ENCODE measurements around the gene IFT80. TPM values are rescaled to one million over a fixed set of nuclear protein-coding genes. Genes with fewer than 3 reads are reported as not detected.

The IFT80 gene
- total RNA-seq, 1 donor from 2014 or later, result 25.8 TPM

- DNase-seq (ENCODE audit: low spot score), result peak; percentile 11
These were observed 1.7 kb upstream of the IFT80 start for GRCh38 chr3:160400702-160401150.

GRCh38 chr3:160400030-160400701 lies 1.1 kb upstream of the IFT80 start:
- peak; percentile 35 for DNase-seq (ENCODE audit: low spot score)

DNA sequence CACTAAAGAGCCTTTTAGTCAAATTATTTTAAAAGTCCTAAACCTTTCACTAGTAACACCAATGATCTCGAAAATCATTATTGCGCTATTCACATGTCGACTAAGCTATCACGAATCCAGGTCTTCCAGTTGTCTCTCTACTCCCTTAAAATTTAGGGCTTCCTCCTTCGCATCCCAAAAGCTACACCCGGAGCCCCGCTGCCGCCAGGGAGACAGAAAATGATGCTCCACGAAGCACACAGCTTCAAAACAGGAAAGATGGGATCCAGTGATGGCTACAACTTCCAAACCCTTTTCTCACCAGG lies 253 bp downstream of the IFT80 start:
- DNase-seq (ENCODE audit: low spot score), result no peak

- no peak for DNase-seq (ENCODE audit: low spot score)
These were observed 3.7 kb downstream of the IFT80 start for GRCh38 chr3:160395297-160395696.

DNA sequence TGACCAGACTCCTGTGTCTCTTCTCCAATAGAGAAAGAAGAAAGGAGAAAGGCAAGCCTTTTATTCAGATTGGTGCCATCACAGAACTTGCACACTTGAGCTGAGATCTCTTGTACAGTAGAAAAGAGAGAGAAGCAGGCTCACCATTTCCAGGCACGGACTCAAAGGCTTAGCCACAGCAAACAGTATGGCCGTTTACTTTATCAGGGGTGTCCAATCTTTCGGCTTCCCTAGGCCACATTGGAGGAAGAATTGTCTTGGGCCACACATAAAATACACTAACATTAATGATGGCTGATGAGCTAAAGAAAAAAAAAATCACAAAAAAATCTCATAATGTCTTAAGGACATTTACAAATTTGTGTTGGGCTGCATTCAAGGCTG lies 5.0 kb downstream of the IFT80 start:
- no peak for DNase-seq (ENCODE audit: low spot score)

DNA sequence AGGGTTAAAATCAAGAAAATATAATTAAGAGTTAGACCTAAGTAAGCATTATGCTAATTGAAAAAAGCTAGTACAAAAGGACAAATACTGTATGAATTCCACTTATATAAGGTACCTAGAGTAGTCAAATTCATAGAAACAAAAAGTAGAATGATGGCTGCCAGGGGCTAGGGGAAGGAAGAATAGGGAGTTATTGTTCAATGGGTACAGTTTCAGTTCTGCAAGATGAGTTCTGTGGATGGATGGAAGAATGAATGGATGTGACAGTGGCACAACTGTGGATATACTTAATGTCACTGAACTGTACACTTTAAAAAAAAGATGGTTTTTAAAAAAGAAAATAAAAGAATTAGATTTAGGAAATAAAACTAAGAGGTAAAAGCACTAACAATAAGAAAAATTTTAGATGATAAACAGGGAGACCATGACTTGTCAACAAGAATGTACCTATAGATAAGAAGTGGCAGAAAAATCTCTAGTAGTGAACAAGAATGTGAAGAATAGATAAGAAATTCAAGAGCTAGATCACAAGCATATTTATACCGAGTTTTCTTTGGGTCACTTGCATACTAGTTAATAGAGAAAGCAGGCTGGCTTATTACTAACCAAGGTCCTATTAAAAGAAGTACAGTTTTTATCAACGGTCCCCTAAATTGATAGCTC lies 5.5 kb downstream of the IFT80 start:
- DNase-seq (ENCODE audit: low spot score), result no peak

DNA sequence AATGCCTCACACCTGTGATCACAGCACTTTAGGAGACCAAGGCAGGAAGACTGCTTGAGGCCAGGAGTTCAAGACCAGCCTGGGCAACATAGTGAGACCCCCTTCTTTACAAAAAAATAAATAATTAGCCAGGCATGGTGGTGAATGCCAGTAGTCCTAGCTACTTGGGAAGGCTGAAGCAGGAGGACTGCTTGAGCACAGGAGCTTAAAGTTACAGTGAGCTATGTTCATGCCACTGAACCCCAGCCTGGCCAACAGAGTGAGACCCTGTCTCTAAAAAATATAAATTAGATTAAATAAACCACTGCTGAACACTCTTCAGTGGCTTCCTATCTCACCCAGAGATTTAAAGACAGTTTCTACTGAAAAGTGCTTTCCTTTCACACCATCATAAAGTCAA lies 6.2 kb downstream of the IFT80 start:
- no peak for DNase-seq (ENCODE audit: low spot score)

DNA sequence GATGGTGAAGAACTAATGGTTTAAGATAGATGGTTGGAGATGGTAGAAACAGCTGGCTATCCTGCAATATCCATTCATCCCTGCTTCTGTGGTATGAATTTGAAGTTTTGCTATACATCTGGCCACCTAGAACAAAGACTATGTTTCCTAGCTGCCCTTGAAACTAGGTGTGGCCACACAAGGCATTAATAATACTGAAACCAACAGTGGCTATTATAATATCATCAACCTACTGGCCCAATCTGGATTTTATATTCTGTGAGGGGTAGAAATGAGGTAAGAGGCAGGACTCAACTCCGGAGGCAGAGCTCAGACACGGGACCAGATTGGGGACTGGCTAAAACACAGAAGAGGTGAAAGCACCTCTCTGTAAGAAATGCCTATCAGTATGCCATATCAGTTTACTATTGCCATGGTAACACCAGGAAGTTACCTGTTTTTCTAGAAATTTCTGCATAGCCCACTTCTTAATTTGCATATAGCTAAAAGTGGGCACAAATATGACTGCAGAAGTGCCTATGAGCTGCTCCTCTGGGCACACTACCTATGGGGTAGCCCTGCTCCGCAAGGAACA lies 8.4 kb downstream of the IFT80 start:
- no peak for DNase-seq (ENCODE audit: low spot score)

GRCh38 chr3:160384639-160385318 lies 14.2 kb downstream of the IFT80 start:
- no peak for DNase-seq (ENCODE audit: low spot score)

DNA sequence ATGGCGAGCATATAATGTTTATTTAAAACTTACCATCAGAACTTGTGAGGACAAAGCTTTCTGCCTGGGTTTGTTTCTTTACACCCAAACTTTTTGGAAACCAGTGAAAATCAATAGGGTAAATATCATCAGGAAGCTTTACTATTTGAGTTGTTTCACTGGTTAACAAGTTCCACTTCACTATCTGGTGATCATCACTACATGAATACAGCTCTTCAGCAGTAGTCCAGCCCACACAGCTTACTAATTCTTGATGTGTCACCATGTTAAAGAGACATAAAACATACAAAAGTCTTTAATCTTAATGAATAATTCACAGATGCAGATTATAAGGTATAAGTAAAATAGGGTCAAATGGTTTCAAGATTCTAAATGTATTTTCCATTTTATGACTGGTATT lies 17.6 kb downstream of the IFT80 start:
- no peak for DNase-seq (ENCODE audit: low spot score)

- no peak for DNase-seq (ENCODE audit: low spot score)
These were observed 19.3 kb downstream of the IFT80 start for GRCh38 chr3:160379628-160380214.

DNA sequence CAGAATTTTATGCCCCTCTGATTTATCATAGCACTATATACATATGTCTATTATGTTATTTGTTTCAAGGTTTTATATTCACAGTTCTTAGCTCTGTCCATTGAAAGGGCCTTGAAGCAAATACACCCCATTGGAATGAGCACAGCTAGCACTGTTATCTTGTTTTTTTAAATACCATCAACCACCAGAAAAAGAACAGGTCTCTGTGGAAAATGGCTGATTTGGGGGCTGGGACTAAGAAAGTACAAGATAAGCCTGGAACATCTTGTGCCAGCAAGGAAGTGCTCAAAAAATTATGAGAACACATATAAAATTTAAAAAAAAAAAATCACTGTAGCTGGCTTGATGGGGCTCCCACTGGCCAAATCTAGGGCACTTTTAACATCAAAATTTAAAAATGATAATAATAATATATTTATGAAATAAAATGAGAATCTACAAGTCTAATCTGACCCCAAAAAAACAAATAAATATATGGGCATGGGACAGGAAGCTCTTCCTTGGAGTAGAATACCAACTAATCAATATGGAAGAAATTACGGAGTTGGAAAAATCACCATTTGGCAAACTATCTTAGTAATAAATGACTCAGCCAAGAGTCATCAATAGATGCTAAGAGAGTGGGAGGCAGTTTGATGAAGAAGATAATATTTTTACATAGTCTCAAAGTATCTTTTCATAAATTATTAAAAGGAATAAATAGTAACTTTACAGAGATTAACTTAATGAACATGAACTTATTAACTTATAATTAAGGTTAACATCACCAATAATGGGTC lies 20.5 kb downstream of the IFT80 start:
- no peak for DNase-seq (ENCODE audit: low spot score)

DNA sequence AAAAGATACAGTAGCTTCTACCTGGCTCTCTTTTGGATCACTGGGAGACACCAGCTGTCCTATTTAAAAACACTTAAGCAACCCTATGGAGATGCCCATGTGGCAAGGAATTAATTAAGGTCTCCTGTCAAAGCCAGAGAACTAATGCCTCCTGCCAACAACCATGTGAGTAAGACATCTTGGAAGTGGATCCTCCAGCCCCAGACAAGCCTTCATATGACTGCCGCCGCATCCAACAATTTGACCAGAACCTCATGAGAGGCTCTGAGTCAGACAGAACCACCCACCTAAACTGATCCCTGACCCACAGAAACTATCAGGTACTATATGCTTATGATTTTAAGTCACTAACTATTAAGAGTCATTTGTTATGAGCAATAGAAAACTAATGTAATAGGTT lies 22.3 kb downstream of the IFT80 start:
- no peak for DNase-seq (ENCODE audit: low spot score)

- DNase-seq (ENCODE audit: low spot score), result no peak
These were observed 24.1 kb downstream of the IFT80 start for GRCh38 chr3:160374925-160375324.

DNA sequence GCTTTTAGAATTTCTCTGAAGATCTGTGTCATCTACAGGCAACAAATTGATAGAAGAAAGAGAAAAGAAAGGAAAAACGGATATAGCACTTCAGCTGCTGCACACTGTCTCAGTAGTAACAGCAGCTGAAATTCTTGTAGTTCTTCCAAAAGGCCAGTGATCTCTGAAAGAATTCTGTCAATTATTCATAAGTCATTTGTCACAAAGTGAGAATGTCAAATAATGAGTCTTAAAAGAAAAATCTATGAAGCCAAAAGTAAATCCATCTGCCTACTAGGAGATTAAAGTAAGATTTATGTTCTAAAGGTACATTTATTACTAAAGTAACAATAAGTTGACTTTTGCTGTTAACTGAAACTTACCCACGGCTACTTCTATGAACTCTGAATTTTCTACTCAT lies 24.6 kb downstream of the IFT80 start:
- DNase-seq (ENCODE audit: low spot score), result no peak

- no peak for DNase-seq (ENCODE audit: low spot score)
These were observed 25.4 kb downstream of the IFT80 start for GRCh38 chr3:160373655-160374054.

DNA sequence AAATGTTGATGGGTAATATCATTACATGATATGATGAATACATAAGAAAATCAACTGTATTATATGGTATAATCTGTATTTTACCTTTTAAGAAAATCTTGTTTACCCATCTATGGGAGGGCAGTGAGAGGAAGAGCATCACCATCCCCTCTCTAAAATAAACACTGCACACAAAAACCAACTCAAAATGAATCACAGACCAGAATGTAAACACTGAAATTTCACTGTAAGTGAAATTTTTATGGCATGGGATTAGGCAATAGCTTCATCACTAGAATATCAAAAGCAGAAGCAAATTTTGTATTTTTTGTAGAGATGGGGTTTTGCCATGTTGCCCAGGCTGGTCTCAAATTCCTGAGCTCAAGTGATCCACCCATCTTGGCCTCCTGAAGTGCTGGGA lies 26.2 kb downstream of the IFT80 start:
- DNase-seq (ENCODE audit: low spot score), result no peak

- no peak for DNase-seq (ENCODE audit: low spot score)
These were observed 27.8 kb downstream of the IFT80 start for GRCh38 chr3:160370987-160371857.

GRCh38 chr3:160369784-160370183 lies 29.2 kb downstream of the IFT80 start:
- no peak for DNase-seq (ENCODE audit: low spot score)

DNA sequence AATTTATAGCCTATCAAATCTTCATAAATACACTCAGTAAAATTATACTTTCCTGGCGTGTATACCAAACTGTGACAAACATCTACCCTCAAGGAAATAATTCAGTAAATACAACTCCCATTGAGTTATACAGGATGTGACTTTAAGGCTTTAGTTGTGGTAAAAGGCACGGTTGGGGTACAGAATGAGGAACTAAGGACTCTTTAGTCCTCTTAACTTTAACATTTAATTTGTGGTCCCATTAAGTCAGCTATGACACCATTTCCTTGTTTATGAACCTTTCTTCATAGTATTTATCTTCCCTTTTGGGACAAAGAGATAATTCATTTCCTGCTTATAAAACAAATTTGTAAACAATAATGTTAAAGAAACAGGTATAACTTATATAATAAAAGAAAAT lies 30.2 kb downstream of the IFT80 start:
- DNase-seq (ENCODE audit: low spot score), result no peak

Data from mucosa of gallbladder (tissue), 1 donor.